DOHH2 (cell line): ENCODE measurements around the gene LYPD4.

Experiments
- H3F3A ChIP-seq: fragments of 200-600 bp; sonication (generic), shearing (Covaris generic); 2 replicates; pipeline ENCODE4 v1.6.0; 2016; ENCODE audit warnings: antibody characterized with exemption, mild to moderate bottlenecking; ENCODE audit not compliant: control insufficient read depth, insufficient read depth
- H3K27ac ChIP-seq: fragments of 200-600 bp; sonication (generic); 2 replicates; pipeline ENCODE4 v1.5.1; 2014; ENCODE audit warnings: low read depth, mild to moderate bottlenecking, low read length, moderate library complexity
- H3K27me3 ChIP-seq: fragments of 200-600 bp; sonication (generic); 2 replicates; pipeline ENCODE4 v1.6.1; 2014; ENCODE audit warnings: mild to moderate bottlenecking, low read length, mixed read lengths; ENCODE audit not compliant: control insufficient read depth
- H3K36me3 ChIP-seq: fragments of 200-600 bp; sonication (generic); 2 replicates; pipeline ENCODE4 v1.6.1; 2014; ENCODE audit warnings: mild to moderate bottlenecking, low read length, moderate library complexity, mixed read lengths; ENCODE audit not compliant: control insufficient read depth
- H3K4me1 ChIP-seq: fragments of 200-600 bp; sonication (generic); 2 replicates; pipeline ENCODE4 v1.6.1; 2014; ENCODE audit warnings: mild to moderate bottlenecking, low read length, mixed read lengths; ENCODE audit not compliant: control insufficient read depth
- H3K4me2 ChIP-seq: fragments of 200-600 bp; sonication (generic); 2 replicates; pipeline ENCODE4 v1.6.0; 2014; ENCODE audit warnings: mild to moderate bottlenecking, low read length, moderate library complexity
- H3K4me3 ChIP-seq: fragments of 200-600 bp; sonication (generic); 2 replicates; pipeline ENCODE4 v1.5.1; 2014; ENCODE audit warnings: mild to moderate bottlenecking, low read length, mixed read lengths
- H3K79me2 ChIP-seq: fragments of 200-600 bp; sonication (generic); 2 replicates; pipeline ENCODE4 v1.6.1; 2014; ENCODE audit warnings: mild to moderate bottlenecking, low read length, mixed read lengths; ENCODE audit not compliant: control insufficient read depth
- H3K9me2 ChIP-seq: fragments of 200-600 bp; sonication (generic); replicated peaks from 2 replicates; pipeline ENCODE4 v1.6.1; 2014; ENCODE audit warnings: mild to moderate bottlenecking, low read length, mixed read lengths; ENCODE audit not compliant: control insufficient read depth
- H3K9me3 ChIP-seq: fragments of 200-600 bp; sonication (generic); 2 replicates; pipeline ENCODE4 v1.6.1; 2014; ENCODE audit warnings: antibody characterized with exemption, low read length, mixed read lengths; ENCODE audit not compliant: control insufficient read depth, insufficient read depth
- H4K20me1 ChIP-seq: fragments of 200-600 bp; sonication (generic); 2 replicates; pipeline ENCODE4 v1.6.0; 2014; ENCODE audit warnings: low read depth, mild to moderate bottlenecking, antibody characterized with exemption, low read length, moderate library complexity; ENCODE audit not compliant: control insufficient read depth, insufficient read depth
- CTCF ChIP-seq: fragments of 200-600 bp; sonication (generic); IDR thresholded peaks from one replicate; pipeline ENCODE4 v1.5.1; 2014; ENCODE audit warnings: antibody characterized with exemption, mild to moderate bottlenecking, low read depth, low read length; ENCODE audit not compliant: poor library complexity, severe bottlenecking
- EZH2phosphoT487 ChIP-seq: fragments of 200-600 bp; sonication (generic); IDR thresholded peaks from 2 replicates; pipeline ENCODE4 v1.6.1; 2017; ENCODE audit warnings: borderline replicate concordance, mild to moderate bottlenecking, antibody characterized with exemption, low read length, moderate library complexity, mixed read lengths

LYPD4 gene

GRCh38 chr19:41802770-41803169, 41.7 kb downstream of the LYPD4 start:
- Histone ChIP-seq H3K79me2 (no peaks in the 10 kb centered on the region), H3K4me1 (peaks cover 41% of the 10 kb centered on the region), H3K27me3 (no peaks in the 10 kb centered on the region), H3F3A (no peaks in the 10 kb centered on the region), H3K27ac (no peak overlapping the region), H3K4me2 (no peak overlapping the region), H3K36me3 (no peaks in the 10 kb centered on the region), H3K9me3 (peaks cover 7% of the 10 kb centered on the region; the same call in 1 of the 2 replicates), H3K9me2 (no peaks in the 10 kb centered on the region), H4K20me1 (no peaks in the 10 kb centered on the region), H3K4me3 (no peak overlapping the region)
- TF ChIP-seq EZH2phosphoT487 (no peak), CTCF (no peak)

- Histone ChIP-seq H3K27me3 (no peaks in the 10 kb centered on the region), H3K9me3 (peaks cover 7% of the 10 kb centered on the region; the same call in 1 of the 2 replicates), H3K4me2 (peak overlapping the region; percentile 39), H3K79me2 (no peaks in the 10 kb centered on the region), H3K27ac (no peak overlapping the region), H3F3A (no peaks in the 10 kb centered on the region), H3K4me1 (peaks cover 41% of the 10 kb centered on the region), H3K36me3 (no peaks in the 10 kb centered on the region), H4K20me1 (no peaks in the 10 kb centered on the region), H3K4me3 (peak overlapping the region; percentile 24; the same call in 1 of the 2 replicates), H3K9me2 (no peaks in the 10 kb centered on the region)
- no peak for TF ChIP-seq EZH2phosphoT487
- no peak for TF ChIP-seq CTCF
Observed at GRCh38 chr19:41801792-41802211, 42.7 kb downstream of the LYPD4 start.

GRCh38 chr19:41801031-41801430, 43.5 kb downstream of the LYPD4 start:
- no peaks in the 10 kb centered on the region for H3K79me2 ChIP-seq
- H3K36me3 ChIP-seq = no peaks in the 10 kb centered on the region
- H4K20me1 ChIP-seq = no peaks in the 10 kb centered on the region
- H3K27ac ChIP-seq = no peak overlapping the region
- H3K4me2 ChIP-seq = no peak overlapping the region
- TF ChIP-seq EZH2phosphoT487 (no peak), CTCF (no peak)
- peaks cover 41% of the 10 kb centered on the region for H3K4me1 ChIP-seq
- H3K9me3 ChIP-seq = peaks cover 7% of the 10 kb centered on the region; the same call in 1 of the 2 replicates
- H3K4me3 ChIP-seq = no peak overlapping the region
- H3F3A ChIP-seq = no peaks in the 10 kb centered on the region
- H3K27me3 ChIP-seq = peaks cover 6% of the 10 kb centered on the region; the same call in 1 of the 2 replicates
- H3K9me2 ChIP-seq = no peaks in the 10 kb centered on the region
